Osteocyte (in vitro differentiated cells): ENCODE data around the gene LRCH1. TPM values are rescaled to one million over a fixed set of nuclear protein-coding genes. Genes with fewer than 3 reads are reported as not detected.

Experiments
- DNase-seq: peaks from one replicate; pipeline ENCODE4 v3.0.0; 2021; ENCODE audit warnings: mixed read lengths; ENCODE audit not compliant: unreplicated experiment; ENCODE audit errors: extremely low spot score
- H3K27ac Mint-ChIP-seq: one replicate; pipeline ENCODE4 v1.8.0; 2021; ENCODE audit warnings: mild to moderate bottlenecking, mixed read lengths; ENCODE audit not compliant: unreplicated experiment
- H3K27me3 Mint-ChIP-seq: one replicate; pipeline ENCODE4 v1.8.0; 2021; ENCODE audit warnings: mixed read lengths; ENCODE audit not compliant: unreplicated experiment
- H3K36me3 Mint-ChIP-seq: one replicate; pipeline ENCODE4 v1.8.0; 2021; ENCODE audit warnings: mixed read lengths; ENCODE audit not compliant: unreplicated experiment
- H3K4me1 Mint-ChIP-seq: one replicate; pipeline ENCODE4 v1.8.0; 2021; ENCODE audit warnings: mixed read lengths; ENCODE audit not compliant: unreplicated experiment
- H3K4me3 Mint-ChIP-seq: one replicate; pipeline ENCODE4 v1.8.0; 2021; ENCODE audit warnings: mild to moderate bottlenecking, moderate library complexity, mixed read lengths; ENCODE audit not compliant: unreplicated experiment
- H3K9me3 Mint-ChIP-seq: one replicate; pipeline ENCODE4 v1.8.0; 2021; ENCODE audit warnings: mixed read lengths; ENCODE audit not compliant: unreplicated experiment
- CTCF ChIP-seq: fragments of 200-600 bp; sonication (generic); IDR thresholded peaks from 2 replicates; pipeline ENCODE4 v1.5.0; 2021; ENCODE audit warnings: antibody characterized with exemption, mild to moderate bottlenecking, moderate library complexity
- total RNA-seq: library from RNA; stranded (reverse); gene quantifications from 2 replicates; pipeline ENCODE4 v1.2.1, GENCODE V29; 2021

The LRCH1 gene
- total RNA-seq, 1 donor from 2014 or later = 13.9 TPM

GRCh38 chr13:46521921-46522747 lies 30.8 kb upstream of the LRCH1 start:
- no peaks in the 10 kb centered on the region for H3K9me3 Mint-ChIP-seq
- H3K36me3 Mint-ChIP-seq = no peaks in the 10 kb centered on the region
- H3K27me3 Mint-ChIP-seq = peaks cover 8% of the 10 kb centered on the region
- H3K27ac Mint-ChIP-seq = no peak overlapping the region
- H3K4me1 Mint-ChIP-seq = peaks cover 7% of the 10 kb centered on the region
- no peak overlapping the region for H3K4me3 Mint-ChIP-seq
- no peak for DNase-seq
- no peak for TF ChIP-seq CTCF

- Mint-ChIP-seq H3K4me3 (no peak overlapping the region), H3K9me3 (no peaks in the 10 kb centered on the region), H3K36me3 (no peaks in the 10 kb centered on the region), H3K27ac (no peak overlapping the region), H3K27me3 (peaks cover 8% of the 10 kb centered on the region), H3K4me1 (peaks cover 2% of the 10 kb centered on the region)
- DNase-seq = no peak
- TF ChIP-seq CTCF = no peak
Measured at GRCh38 chr13:46522748-46523030, 30.3 kb upstream of the LRCH1 start.

- H3K4me3 Mint-ChIP-seq = no peak overlapping the region
- no peak for DNase-seq
- no peak for TF ChIP-seq CTCF
- no peak overlapping the region for H3K27ac Mint-ChIP-seq
- H3K9me3 Mint-ChIP-seq = no peaks in the 10 kb centered on the region
- H3K27me3 Mint-ChIP-seq = peaks cover 8% of the 10 kb centered on the region
- no peaks in the 10 kb centered on the region for H3K4me1 Mint-ChIP-seq
- no peaks in the 10 kb centered on the region for H3K36me3 Mint-ChIP-seq
Measured at GRCh38 chr13:46523972-46524752, 28.8 kb upstream of the LRCH1 start.

- no peak for TF ChIP-seq CTCF
- H3K4me1 Mint-ChIP-seq = peaks cover 8% of the 10 kb centered on the region
- H3K27me3 Mint-ChIP-seq = peaks cover 8% of the 10 kb centered on the region
Measured at GRCh38 chr13:46526100-46526735, 26.8 kb upstream of the LRCH1 start.

GRCh38 chr13:46526740-46527139 lies 26.2 kb upstream of the LRCH1 start:
- Mint-ChIP-seq H3K36me3 (no peaks in the 10 kb centered on the region), H3K27ac (no peak overlapping the region), H3K4me1 (peaks cover 8% of the 10 kb centered on the region), H3K9me3 (no peaks in the 10 kb centered on the region), H3K4me3 (no peak overlapping the region), H3K27me3 (peaks cover 8% of the 10 kb centered on the region)
- no peak for DNase-seq
- TF ChIP-seq CTCF = no peak

More at GRCh38 chr13:46526100-46526735, 26.8 kb upstream of the LRCH1 start:
- H3K27ac Mint-ChIP-seq = no peak overlapping the region
- no peaks in the 10 kb centered on the region for H3K36me3 Mint-ChIP-seq
- DNase-seq = no peak
- no peak overlapping the region for H3K4me3 Mint-ChIP-seq
- H3K9me3 Mint-ChIP-seq = no peaks in the 10 kb centered on the region
